WTC11 (cell line): ENCODE measurements around the gene OR8B4. TPM values are rescaled to one million over a fixed set of nuclear protein-coding genes. Genes with fewer than 3 reads are reported as not detected.

Experiments
- ATAC-seq: fragments of 200-7000 bp; cut with Tn5 transposase; 2 replicates; pipeline ENCODE4 v1.10.0; 2021; ENCODE audit warnings: mild to moderate bottlenecking, moderate library complexity
- CTCF ChIA-PET: fragments of 300-600 bp; sonication (Branson Sonifier 250); formaldehyde crosslinking; loops from one replicate; lab custom pipeline; 2021; ENCODE audit warnings: antibody characterized with exemption; lab: Charles Lee
- POLR2A ChIA-PET: fragments of 350-600 bp; sonication (Branson Sonifier 250); formaldehyde crosslinking; loops from one replicate; lab custom pipeline; 2021; ENCODE audit warnings: antibody characterized with exemption; lab: Charles Lee
- DNase-seq: peaks from one replicate; pipeline ENCODE4 v3.0.0; 2021; ENCODE audit warnings: low spot score
- H3K27ac Mint-ChIP-seq: 2 replicates; pipeline ENCODE4 v1.8.0; 2021; ENCODE audit warnings: mixed read lengths
- H3K27me3 Mint-ChIP-seq: 2 replicates; pipeline ENCODE4 v1.8.0; 2021; ENCODE audit warnings: low read depth, mild to moderate bottlenecking, moderate library complexity, mixed read lengths
- H3K36me3 Mint-ChIP-seq: 2 replicates; pipeline ENCODE4 v1.8.0; 2021; ENCODE audit warnings: mixed read lengths
- H3K4me1 Mint-ChIP-seq: 2 replicates; pipeline ENCODE4 v1.8.0; 2022; ENCODE audit warnings: mixed read lengths
- H3K4me3 Mint-ChIP-seq: 2 replicates; pipeline ENCODE4 v1.8.0; 2021; ENCODE audit warnings: mild to moderate bottlenecking, moderate library complexity, mixed read lengths
- H3K9me3 Mint-ChIP-seq: 2 replicates; pipeline ENCODE4 v1.8.0; 2021; ENCODE audit warnings: mixed read lengths
- ATF3 ChIP-seq: sonication (generic); formaldehyde crosslinking; conservative IDR thresholded peaks from 2 replicates; pipeline ENCODE4 v1.8.1; 2022; ENCODE audit warnings: mild to moderate bottlenecking, missing genetic modification reagents
- CBFB ChIP-seq: sonication (generic); formaldehyde crosslinking; IDR thresholded peaks from 2 replicates; pipeline ENCODE4 v1.8.1; 2022; ENCODE audit warnings: mild to moderate bottlenecking, low read depth, missing genetic modification reagents
- E2F5 ChIP-seq: sonication (generic); formaldehyde crosslinking; IDR thresholded peaks from 2 replicates; pipeline ENCODE4 v1.8.1; 2022; ENCODE audit warnings: mild to moderate bottlenecking, moderate library complexity, missing genetic modification reagents
- ESRRA ChIP-seq: sonication (generic); formaldehyde crosslinking; IDR thresholded peaks from 2 replicates; pipeline ENCODE4 v1.8.1; 2022; ENCODE audit warnings: mild to moderate bottlenecking, missing genetic modification reagents, borderline replicate concordance
- FOXJ3 ChIP-seq: sonication (generic); formaldehyde crosslinking; IDR thresholded peaks from 2 replicates; pipeline ENCODE4 v1.9.0; 2021; ENCODE audit warnings: missing genetic modification reagents, mild to moderate bottlenecking, borderline replicate concordance
- FOXP4 ChIP-seq: sonication (generic); formaldehyde crosslinking; IDR thresholded peaks from 2 replicates; pipeline ENCODE4 v1.8.0; 2022; ENCODE audit warnings: mild to moderate bottlenecking, missing genetic modification reagents
- HMGXB4 ChIP-seq: sonication (generic); formaldehyde crosslinking; IDR thresholded peaks from 2 replicates; pipeline ENCODE4 v1.8.1; 2023; ENCODE audit warnings: mild to moderate bottlenecking, moderate library complexity, missing genetic modification reagents
- JUN ChIP-seq: sonication (generic); formaldehyde crosslinking; IDR thresholded peaks from 2 replicates; pipeline ENCODE4 v1.8.0; 2023; ENCODE audit warnings: mild to moderate bottlenecking, missing genetic modification reagents
- MYBL2 ChIP-seq: sonication (generic); formaldehyde crosslinking; IDR thresholded peaks from 2 replicates; pipeline ENCODE4 v1.8.1; 2023; ENCODE audit warnings: mild to moderate bottlenecking, moderate library complexity, missing genetic modification reagents
- OVOL2 ChIP-seq: fragments of 250-450 bp; sonication (Bioruptor Pico); IDR thresholded peaks from 2 replicates; pipeline ENCODE4 v1.9.0; 2021; ENCODE audit warnings: mild to moderate bottlenecking, borderline replicate concordance
- ZNF138 ChIP-seq: sonication (generic); formaldehyde crosslinking; conservative IDR thresholded peaks from 2 replicates; pipeline ENCODE4 v1.8.1; 2022; ENCODE audit warnings: mild to moderate bottlenecking, moderate library complexity, missing genetic modification reagents
- ZNF232 ChIP-seq: sonication (generic); formaldehyde crosslinking; IDR thresholded peaks from 2 replicates; pipeline ENCODE4 v1.8.0; 2022; ENCODE audit warnings: mild to moderate bottlenecking, missing genetic modification reagents
- ZNF281 ChIP-seq: sonication (generic); formaldehyde crosslinking; IDR thresholded peaks from 2 replicates; pipeline ENCODE4 v1.8.0; 2023; ENCODE audit warnings: mild to moderate bottlenecking, missing genetic modification reagents
- ZNF423 ChIP-seq: fragments of 250-450 bp; sonication (Bioruptor Pico); IDR thresholded peaks from 2 replicates; pipeline ENCODE4 v2.1.2; 2022; ENCODE audit warnings: mild to moderate bottlenecking, moderate library complexity
- ZNF671 ChIP-seq: fragments of 250-450 bp; sonication (Bioruptor Pico); IDR thresholded peaks from 2 replicates; pipeline ENCODE4 v1.8.0; 2021; ENCODE audit warnings: mild to moderate bottlenecking
- total RNA-seq: library from RNA; stranded (reverse); gene quantifications from 3 replicates; pipeline ENCODE4 v1.2.3, GENCODE V29; 2021
- TF ChIP-seq, protein P1 (sequence below): sonication (generic); formaldehyde crosslinking; IDR thresholded peaks from 2 replicates; pipeline ENCODE4 v1.8.0; 2023; ENCODE audit warnings: missing genetic modification reagents, mild to moderate bottlenecking, borderline replicate concordance
- TF ChIP-seq, protein P2 (sequence below): sonication (generic); formaldehyde crosslinking; IDR thresholded peaks from 2 replicates; pipeline ENCODE4 v1.8.0; 2022; ENCODE audit warnings: mild to moderate bottlenecking, missing genetic modification reagents
- TF ChIP-seq, protein P3 (sequence below): sonication (generic); formaldehyde crosslinking; IDR thresholded peaks from 2 replicates; pipeline ENCODE4 v1.8.0; 2022; ENCODE audit warnings: mild to moderate bottlenecking, missing genetic modification reagents

The OR8B4 gene
- total RNA-seq, 1 experiment from 2014 or later = not detected

GRCh38 chr11:124442442-124442841 is 17.8 kb upstream of the OR8B4 start (continued):
- TF ChIP-seq, protein P1, sequence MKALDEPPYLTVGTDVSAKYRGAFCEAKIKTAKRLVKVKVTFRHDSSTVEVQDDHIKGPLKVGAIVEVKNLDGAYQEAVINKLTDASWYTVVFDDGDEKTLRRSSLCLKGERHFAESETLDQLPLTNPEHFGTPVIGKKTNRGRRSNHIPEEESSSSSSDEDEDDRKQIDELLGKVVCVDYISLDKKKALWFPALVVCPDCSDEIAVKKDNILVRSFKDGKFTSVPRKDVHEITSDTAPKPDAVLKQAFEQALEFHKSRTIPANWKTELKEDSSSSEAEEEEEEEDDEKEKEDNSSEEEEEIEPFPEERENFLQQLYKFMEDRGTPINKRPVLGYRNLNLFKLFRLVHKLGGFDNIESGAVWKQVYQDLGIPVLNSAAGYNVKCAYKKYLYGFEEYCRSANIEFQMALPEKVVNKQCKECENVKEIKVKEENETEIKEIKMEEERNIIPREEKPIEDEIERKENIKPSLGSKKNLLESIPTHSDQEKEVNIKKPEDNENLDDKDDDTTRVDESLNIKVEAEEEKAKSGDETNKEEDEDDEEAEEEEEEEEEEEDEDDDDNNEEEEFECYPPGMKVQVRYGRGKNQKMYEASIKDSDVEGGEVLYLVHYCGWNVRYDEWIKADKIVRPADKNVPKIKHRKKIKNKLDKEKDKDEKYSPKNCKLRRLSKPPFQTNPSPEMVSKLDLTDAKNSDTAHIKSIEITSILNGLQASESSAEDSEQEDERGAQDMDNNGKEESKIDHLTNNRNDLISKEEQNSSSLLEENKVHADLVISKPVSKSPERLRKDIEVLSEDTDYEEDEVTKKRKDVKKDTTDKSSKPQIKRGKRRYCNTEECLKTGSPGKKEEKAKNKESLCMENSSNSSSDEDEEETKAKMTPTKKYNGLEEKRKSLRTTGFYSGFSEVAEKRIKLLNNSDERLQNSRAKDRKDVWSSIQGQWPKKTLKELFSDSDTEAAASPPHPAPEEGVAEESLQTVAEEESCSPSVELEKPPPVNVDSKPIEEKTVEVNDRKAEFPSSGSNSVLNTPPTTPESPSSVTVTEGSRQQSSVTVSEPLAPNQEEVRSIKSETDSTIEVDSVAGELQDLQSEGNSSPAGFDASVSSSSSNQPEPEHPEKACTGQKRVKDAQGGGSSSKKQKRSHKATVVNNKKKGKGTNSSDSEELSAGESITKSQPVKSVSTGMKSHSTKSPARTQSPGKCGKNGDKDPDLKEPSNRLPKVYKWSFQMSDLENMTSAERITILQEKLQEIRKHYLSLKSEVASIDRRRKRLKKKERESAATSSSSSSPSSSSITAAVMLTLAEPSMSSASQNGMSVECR (CRISPR knock-in tag) = no peak

- DNase-seq = no peak
- Mint-ChIP-seq H3K36me3 (no peaks in the 10 kb centered on the region), H3K27ac (no peak overlapping the region), H3K4me3 (no peak overlapping the region), H3K4me1 (no peaks in the 10 kb centered on the region), H3K27me3 (no peaks in the 10 kb centered on the region; the same call in 1 of the 2 replicates), H3K9me3 (peaks cover 3% of the 10 kb centered on the region; the same call in 1 of the 2 replicates)
- ATAC-seq = no peak
- POLR2A ChIA-PET = no interaction called here
- TF ChIP-seq OVOL2 (CRISPR knock-in tag) = no peak
- no peak for TF ChIP-seq ZNF138 (CRISPR knock-in tag)
- TF ChIP-seq FOXP4 (CRISPR knock-in tag) = no peak
- TF ChIP-seq ZNF281 (CRISPR knock-in tag) = no peak
- CTCF ChIA-PET = interaction anchor here (1.2 to 2.0 kb wide), 4 partner anchors 12 to 182 kb away, joined by 3 to 8 read pairs (median 6); partner anchors contain the start of gene TBRG1
These were observed 16.8 kb upstream of the OR8B4 start for GRCh38 chr11:124441519-124441918.

DNA sequence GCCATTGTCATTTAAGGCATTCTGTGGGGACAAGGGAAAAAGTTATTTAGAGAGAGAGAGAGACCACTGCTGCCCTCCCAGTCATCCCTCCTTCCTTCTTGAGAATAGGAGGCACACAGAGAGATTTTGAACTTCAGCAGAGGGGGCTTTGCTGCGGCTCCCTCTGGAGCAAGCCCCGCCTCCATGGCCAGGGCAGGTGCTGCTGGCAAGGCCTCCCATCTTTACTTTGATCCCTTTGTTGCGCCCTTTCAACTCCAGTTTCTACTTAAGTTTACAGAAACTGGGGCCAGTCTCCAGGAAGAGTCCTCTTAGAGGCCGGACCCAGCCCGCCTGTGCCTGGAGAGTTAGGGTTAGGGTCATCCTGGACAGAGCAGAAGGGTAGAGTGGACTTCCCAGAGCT is 16.4 kb upstream of the OR8B4 start:
- no peak overlapping the region for H3K4me3 Mint-ChIP-seq
- H3K27me3 Mint-ChIP-seq = no peaks in the 10 kb centered on the region; the same call in 1 of the 2 replicates
- ATAC-seq (peak; percentile 32), DNase-seq (no peak)
- no peaks in the 10 kb centered on the region for H3K36me3 Mint-ChIP-seq
- ChIA-PET POLR2A (no interaction called here), CTCF (no interaction called here)
- H3K27ac Mint-ChIP-seq = no peak overlapping the region
- peaks cover 3% of the 10 kb centered on the region; the same call in 1 of the 2 replicates for H3K9me3 Mint-ChIP-seq
- no peaks in the 10 kb centered on the region for H3K4me1 Mint-ChIP-seq
- TF ChIP-seq, protein P2, sequence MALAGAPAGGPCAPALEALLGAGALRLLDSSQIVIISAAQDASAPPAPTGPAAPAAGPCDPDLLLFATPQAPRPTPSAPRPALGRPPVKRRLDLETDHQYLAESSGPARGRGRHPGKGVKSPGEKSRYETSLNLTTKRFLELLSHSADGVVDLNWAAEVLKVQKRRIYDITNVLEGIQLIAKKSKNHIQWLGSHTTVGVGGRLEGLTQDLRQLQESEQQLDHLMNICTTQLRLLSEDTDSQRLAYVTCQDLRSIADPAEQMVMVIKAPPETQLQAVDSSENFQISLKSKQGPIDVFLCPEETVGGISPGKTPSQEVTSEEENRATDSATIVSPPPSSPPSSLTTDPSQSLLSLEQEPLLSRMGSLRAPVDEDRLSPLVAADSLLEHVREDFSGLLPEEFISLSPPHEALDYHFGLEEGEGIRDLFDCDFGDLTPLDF = no peak
- TF ChIP-seq JUN (CRISPR knock-in tag) (no peak), ZNF671 (no peak), FOXJ3 (CRISPR knock-in tag) (no peak), E2F5 (no peak), ATF3 (CRISPR knock-in tag) (no peak), MYBL2 (no peak), CBFB (CRISPR knock-in tag) (no peak), ESRRA (CRISPR knock-in tag) (no peak), HMGXB4 (CRISPR knock-in tag) (no peak), ZNF423 (CRISPR knock-in tag) (no peak), ZNF232 (CRISPR knock-in tag) (no peak)
- TF ChIP-seq, protein P3, sequence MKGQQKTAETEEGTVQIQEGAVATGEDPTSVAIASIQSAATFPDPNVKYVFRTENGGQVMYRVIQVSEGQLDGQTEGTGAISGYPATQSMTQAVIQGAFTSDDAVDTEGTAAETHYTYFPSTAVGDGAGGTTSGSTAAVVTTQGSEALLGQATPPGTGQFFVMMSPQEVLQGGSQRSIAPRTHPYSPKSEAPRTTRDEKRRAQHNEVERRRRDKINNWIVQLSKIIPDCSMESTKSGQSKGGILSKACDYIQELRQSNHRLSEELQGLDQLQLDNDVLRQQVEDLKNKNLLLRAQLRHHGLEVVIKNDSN (CRISPR knock-in tag) = no peak
